NT2/D1 (cell line): ENCODE measurements around the gene TMEM119.

Experiments used
- SUZ12 ChIP-seq: IDR thresholded peaks from 2 replicates; pipeline ENCODE4 v1.6.1; 2011; ENCODE audit not compliant: insufficient read length, insufficient read depth; ENCODE audit errors: extremely low read depth
- YY1 ChIP-seq: IDR thresholded peaks from 2 replicates; pipeline ENCODE4 v1.6.1; 2011; ENCODE audit not compliant: insufficient read length, insufficient read depth
- ZNF274 ChIP-seq: IDR thresholded peaks from 2 replicates; pipeline ENCODE4 v1.6.1; 2011; ENCODE audit warnings: mild to moderate bottlenecking, low read depth, low read length

DNA sequence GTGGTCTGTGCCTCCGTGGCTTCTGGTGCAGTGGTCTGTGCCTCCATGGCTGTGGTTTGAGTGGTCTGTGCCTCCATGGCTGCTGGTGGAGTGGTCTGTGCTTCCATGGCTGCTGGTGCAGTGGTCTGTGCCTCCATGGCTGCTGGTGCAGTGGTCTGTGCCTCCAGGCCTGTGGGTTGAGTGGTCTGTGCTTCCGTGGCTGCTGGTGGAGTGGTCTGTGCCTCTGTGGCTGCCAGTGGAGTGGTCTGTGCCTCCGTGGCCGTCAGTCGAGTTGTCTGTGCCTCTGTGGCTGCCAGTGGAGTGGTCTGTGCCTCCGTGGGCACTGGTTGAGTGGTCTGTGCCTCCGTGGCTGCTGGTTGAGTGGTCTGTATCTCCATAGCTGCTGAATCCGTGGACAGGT, 25.7 kb upstream of the TMEM119 start:
- TF ChIP-seq YY1 (no peak), ZNF274 (no peak), SUZ12 (no peak)
